ENCODE data around the gene MAOB. TPM values are rescaled to one million over a fixed set of nuclear protein-coding genes. Genes with fewer than 3 reads are reported as not detected.
A peak's percentile ranks its signal among the peaks of the same experiment; 100 is the strongest.
"Not testable (repeated sequence)": the region's sequence is repeated elsewhere in the genome, so short reads cannot be mapped to it uniquely, and the experiment has no call there.

The MAOB gene
- total RNA-seq (2014; rRNA removed; shearing (Covaris generic)) (not detected in 2 replicates), polyA plus RNA-seq (2016; fragmentation: Nextera tagmentation; extraction: Ambion mirVana) (0.09 and 0.22 TPM in 2 replicates)

DNA sequence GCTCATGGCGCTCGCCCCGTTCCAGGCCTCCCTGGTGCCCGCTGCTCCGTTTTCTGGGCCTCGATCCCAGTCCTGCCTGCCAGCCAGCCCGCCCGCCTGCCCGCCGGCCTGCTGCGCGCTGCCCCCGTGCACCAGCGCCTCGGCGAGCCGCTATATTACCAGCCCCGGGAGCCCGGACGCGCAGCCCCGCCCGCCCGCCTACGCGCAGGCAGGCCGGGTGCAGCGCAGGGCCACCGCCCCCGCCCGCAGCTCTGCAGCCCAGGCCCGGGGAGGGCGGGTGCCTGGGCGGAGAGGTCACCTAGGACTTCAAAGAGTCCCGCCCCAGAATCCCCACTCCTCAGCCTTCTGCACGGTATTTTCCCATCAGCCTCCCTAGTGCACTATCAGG lies at the start of gene MAOB:
MAOB (minus strand) TSS at position 157 of the 388 bp plus-strand sequence; CDS start at position 6, 151 bp downstream.
- 0 out of 2 replicates have a peak within 1 kb of the TSS, but pooled peaks have one; percentile 18 for H3K4me3 ChIP-seq
- 0% methylated on average over 1 of the region's 36 CpGs; no CpG with 5 or more reads in 1 of the 2 experiments for WGBS, 2 experiments (ENCODE audit: low coverage in 1 of 2, low lambda C conversion rate in 2 of 2, missing lambda C conversion rate in 2 of 2)

DNA sequence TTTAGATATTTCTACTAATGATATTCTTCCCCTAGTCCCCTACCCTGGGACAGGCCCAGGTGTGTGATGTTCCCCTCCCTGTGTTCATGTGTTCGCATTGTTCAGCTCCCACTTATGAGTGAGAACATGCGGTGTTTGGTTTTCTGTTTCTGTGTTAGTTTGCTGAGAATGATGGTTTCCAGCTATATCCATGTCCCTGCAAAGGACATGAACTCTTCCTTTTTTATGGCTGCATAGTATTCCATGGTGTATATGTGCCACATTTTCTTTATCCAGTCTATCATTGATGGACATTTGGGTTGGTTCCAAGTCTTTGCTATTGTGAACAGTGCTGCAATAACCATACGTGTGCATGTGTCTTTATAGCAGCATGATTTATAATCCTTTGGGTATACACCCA lies 39.8 kb upstream of the MAOB start:
- H3K79me2 ChIP-seq (ENCODE audit: insufficient read depth); H3K27ac ChIP-seq; H3K9ac ChIP-seq; H3K27me3 ChIP-seq (replicated peaks; ENCODE audit: insufficient read depth); H4K20me1 ChIP-seq (ENCODE audit: insufficient read depth); H2AFZ ChIP-seq; H3K36me3 ChIP-seq (ENCODE audit: low read depth); H3K4me3 ChIP-seq; H3K4me2 ChIP-seq (ENCODE audit: unreplicated experiment); H3K9me3 ChIP-seq (ENCODE audit: low read depth); H3K4me1 ChIP-seq (ENCODE audit: insufficient read depth); H3F3A ChIP-seq (ENCODE audit: insufficient read depth); DNase-seq; in situ Hi-C loops (cut with MboI); H3K9me2 ChIP-seq (ENCODE audit: insufficient read depth): not testable (repeated sequence)
- WGBS, 2 experiments (ENCODE audit: low coverage in 1 of 2, low lambda C conversion rate in 2 of 2, missing lambda C conversion rate in 2 of 2) = 77 to 88% methylated on average over 3 of the region's 3 CpGs

More for the DNA sequence above, at the start of gene MAOB:
- Histone ChIP-seq H3K27ac (no peak within 1 kb of the TSS), H2AFZ (no peak within 1 kb of the TSS), H3K4me2 (ENCODE audit: unreplicated experiment) (peak within 1 kb of the TSS; percentile 23), H3K9me3 (ENCODE audit: low read depth) (no peaks in the 10 kb centered on the region), H3K79me2 (ENCODE audit: insufficient read depth) (no peaks in the 10 kb centered on the region), H3K9me2 (ENCODE audit: insufficient read depth) (no peaks in the 10 kb centered on the region), H3K27me3 (replicated peaks; ENCODE audit: insufficient read depth) (no peaks in the 10 kb centered on the region; the same call in 1 of the 2 replicates), H4K20me1 (ENCODE audit: insufficient read depth) (no peaks in the 10 kb centered on the region), H3K36me3 (ENCODE audit: low read depth) (no peaks in the 10 kb centered on the region), H3K9ac (no peak within 1 kb of the TSS), H3F3A (ENCODE audit: insufficient read depth) (no peaks in the 10 kb centered on the region), H3K4me1 (ENCODE audit: insufficient read depth) (no peaks in the 10 kb centered on the region)
- peak; percentile 35 for DNase-seq
- TF ChIP-seq EZH2phosphoT487 (IDR thresholded peaks at IDR 0.05; ENCODE audit: insufficient read depth, low read depth) (no peak), EZH2 (IDR thresholded peaks at IDR 0.05; ENCODE audit: insufficient read depth, poor library complexity, severe bottlenecking) (no peak)
- in situ Hi-C loops (cut with MboI) = no loop called here

DNA sequence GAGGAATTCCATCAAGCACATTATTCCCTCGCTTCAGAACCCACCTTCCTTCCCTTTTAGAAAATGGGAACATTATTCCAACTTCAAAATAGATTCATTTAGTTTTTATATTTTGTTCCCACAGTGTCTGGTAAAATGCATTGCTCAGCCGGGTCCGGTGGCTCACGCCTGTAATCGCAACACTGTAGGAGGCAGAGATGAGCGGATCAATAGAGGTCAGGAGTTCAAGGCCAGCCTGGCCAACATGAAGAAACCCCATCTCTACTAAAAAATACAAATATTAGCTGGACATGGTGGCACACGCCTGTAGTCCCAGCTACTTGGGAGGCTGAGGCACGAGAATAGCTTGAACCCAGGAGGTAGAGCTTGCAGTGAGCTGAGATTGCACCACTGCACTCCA lies 28.5 kb upstream of the MAOB start:
- DNase-seq; H3K36me3 ChIP-seq (ENCODE audit: low read depth); H2AFZ ChIP-seq; H3K4me2 ChIP-seq (ENCODE audit: unreplicated experiment); H4K20me1 ChIP-seq (ENCODE audit: insufficient read depth); H3K9me3 ChIP-seq (ENCODE audit: low read depth); H3K4me3 ChIP-seq; H3K79me2 ChIP-seq (ENCODE audit: insufficient read depth); H3K27me3 ChIP-seq (replicated peaks; ENCODE audit: insufficient read depth); in situ Hi-C loops (cut with MboI); H3K4me1 ChIP-seq (ENCODE audit: insufficient read depth); H3K9me2 ChIP-seq (ENCODE audit: insufficient read depth); H3K9ac ChIP-seq; H3F3A ChIP-seq (ENCODE audit: insufficient read depth); H3K27ac ChIP-seq: not testable (repeated sequence)
- WGBS, 2 experiments (ENCODE audit: low coverage in 1 of 2, low lambda C conversion rate in 2 of 2, missing lambda C conversion rate in 2 of 2) = 61 to 62% methylated on average over 8 of the region's 8 CpGs

DNA sequence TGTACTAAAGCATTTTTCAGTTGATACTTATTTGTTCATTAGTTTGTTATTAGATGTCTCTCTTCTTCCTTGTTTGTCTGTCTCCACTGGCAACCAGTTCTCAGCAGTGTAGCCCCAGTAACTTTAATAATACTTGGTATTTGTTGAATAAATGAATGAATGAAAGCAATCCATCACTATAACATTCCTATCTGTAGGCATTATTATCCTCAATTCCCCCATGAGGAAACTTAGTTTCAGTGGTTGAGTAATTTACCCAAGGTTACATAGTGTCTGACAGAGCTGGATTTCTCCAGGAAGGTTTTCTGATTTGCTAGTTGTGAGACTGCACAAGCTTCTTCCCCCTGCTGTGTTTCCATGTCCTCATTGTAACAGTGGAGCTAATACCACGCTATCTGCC lies 27.8 kb upstream of the MAOB start:
- Histone ChIP-seq H3K27ac (no peak overlapping the region), H4K20me1 (ENCODE audit: insufficient read depth) (no peaks in the 10 kb centered on the region), H3K4me3 (no peak overlapping the region), H3K36me3 (ENCODE audit: low read depth) (no peaks in the 10 kb centered on the region), H2AFZ (no peak overlapping the region), H3K4me1 (ENCODE audit: insufficient read depth) (no peaks in the 10 kb centered on the region), H3K9ac (no peak overlapping the region), H3K4me2 (ENCODE audit: unreplicated experiment) (no peak overlapping the region), H3K9me3 (ENCODE audit: low read depth) (no peaks in the 10 kb centered on the region), H3K27me3 (replicated peaks; ENCODE audit: insufficient read depth) (no peaks in the 10 kb centered on the region), H3K79me2 (ENCODE audit: insufficient read depth) (no peaks in the 10 kb centered on the region), H3K9me2 (ENCODE audit: insufficient read depth) (no peaks in the 10 kb centered on the region), H3F3A (ENCODE audit: insufficient read depth) (no peaks in the 10 kb centered on the region)
- no peak for DNase-seq
- in situ Hi-C loops (cut with MboI) = no loop called here
- WGBS, 2 experiments (ENCODE audit: low coverage in 1 of 2, low lambda C conversion rate in 2 of 2, missing lambda C conversion rate in 2 of 2) = 0 to 30% methylated on average over 1 of the region's 1 CpG
- TF ChIP-seq EZH2phosphoT487 (IDR thresholded peaks at IDR 0.05; ENCODE audit: insufficient read depth, low read depth) (no peak), EZH2 (IDR thresholded peaks at IDR 0.05; ENCODE audit: insufficient read depth, poor library complexity, severe bottlenecking) (no peak)

DNA sequence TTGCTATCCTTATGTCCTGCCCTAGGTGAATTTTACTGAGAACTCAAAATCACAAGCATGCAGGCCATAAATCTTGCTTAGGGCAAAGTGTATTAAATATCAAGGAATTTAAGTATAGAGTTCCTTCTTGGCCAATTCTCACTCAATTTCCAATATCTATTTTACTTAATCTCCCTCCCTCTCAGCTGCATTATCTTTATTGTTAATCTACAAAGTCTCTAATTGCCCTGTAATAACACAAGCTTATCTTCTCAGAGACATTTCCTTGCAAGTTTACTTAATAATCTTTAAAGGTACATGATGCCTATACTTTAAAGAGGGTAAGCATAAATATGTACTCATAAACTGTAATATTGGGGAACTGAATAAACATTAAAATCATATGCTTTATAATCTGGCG lies 26.9 kb upstream of the MAOB start:
- in situ Hi-C loops (cut with MboI) = no loop called here
- Histone ChIP-seq H3K36me3 (ENCODE audit: low read depth) (no peaks in the 10 kb centered on the region), H3K79me2 (ENCODE audit: insufficient read depth) (no peaks in the 10 kb centered on the region), H3K9me3 (ENCODE audit: low read depth) (no peaks in the 10 kb centered on the region), H3K4me3 (no peak overlapping the region), H3K4me2 (ENCODE audit: unreplicated experiment) (no peak overlapping the region), H3F3A (ENCODE audit: insufficient read depth) (no peaks in the 10 kb centered on the region), H4K20me1 (ENCODE audit: insufficient read depth) (no peaks in the 10 kb centered on the region), H3K9ac (no peak overlapping the region), H3K27me3 (replicated peaks; ENCODE audit: insufficient read depth) (no peaks in the 10 kb centered on the region), H2AFZ (no peak overlapping the region), H3K4me1 (ENCODE audit: insufficient read depth) (no peaks in the 10 kb centered on the region), H3K27ac (no peak overlapping the region), H3K9me2 (ENCODE audit: insufficient read depth) (no peaks in the 10 kb centered on the region)
- TF ChIP-seq EZH2 (IDR thresholded peaks at IDR 0.05; ENCODE audit: insufficient read depth, poor library complexity, severe bottlenecking) (no peak), EZH2phosphoT487 (IDR thresholded peaks at IDR 0.05; ENCODE audit: insufficient read depth, low read depth) (no peak)
- WGBS, 2 experiments (ENCODE audit: low coverage in 1 of 2, low lambda C conversion rate in 2 of 2, missing lambda C conversion rate in 2 of 2) = 91 to 92% methylated on average over 1 of the region's 1 CpG
- DNase-seq = no peak
